ENCODE results near the gene TEDDM1.
A peak's percentile ranks its signal among the peaks of the same experiment; 100 is the strongest.

Gene TEDDM1

GRCh38 chr1:182376936-182377574 lies 23.4 kb downstream of the TEDDM1 start:
- no peak for DNase-seq

GRCh38 chr1:182374101-182374834 lies 26.2 kb downstream of the TEDDM1 start:
- DNase-seq: no peak

- no peak for DNase-seq
These were observed 29.9 kb downstream of the TEDDM1 start for GRCh38 chr1:182370532-182370931.

GRCh38 chr1:182368903-182369302 lies 31.6 kb downstream of the TEDDM1 start:
- no peak for DNase-seq

- DNase-seq: no peak
These were observed 32.1 kb downstream of the TEDDM1 start for GRCh38 chr1:182368358-182368757.

- peak; percentile 8 to 66 for DNase-seq
These were observed 32.5 kb downstream of the TEDDM1 start for GRCh38 chr1:182367926-182368325.

GRCh38 chr1:182366596-182366995 lies 33.9 kb downstream of the TEDDM1 start:
- DNase-seq: no peak

- no peak for DNase-seq
These were observed 40.8 kb downstream of the TEDDM1 start for GRCh38 chr1:182359645-182360044.

GRCh38 chr1:182357913-182358312 lies 42.6 kb downstream of the TEDDM1 start:
- peak; percentile 68 to 92 for DNase-seq

- DNase-seq: peak in 1 of 2 experiments; percentile 27
These were observed 43.3 kb downstream of the TEDDM1 start for GRCh38 chr1:182357171-182357570.

- no peak for DNase-seq
These were observed 44.8 kb downstream of the TEDDM1 start for GRCh38 chr1:182355723-182356098.

GRCh38 chr1:182351790-182352364 lies 48.6 kb downstream of the TEDDM1 start:
- DNase-seq: no peak

GRCh38 chr1:182350839-182351238 lies 49.6 kb downstream of the TEDDM1 start:
- no peak for DNase-seq

GRCh38 chr1:182348961-182349747 lies 51.3 kb downstream of the TEDDM1 start:
- no peak for DNase-seq
